Thoracic aorta (tissue), 2 donors: ENCODE data around the gene ZC3H12D. TPM values are rescaled to one million over a fixed set of nuclear protein-coding genes. Genes with fewer than 3 reads are reported as not detected.

ENCODE experiments used
- ATAC-seq: fragments of 150-250 bp; one replicate; pipeline ENCODE4 v1.8.0; 2017; ENCODE audit warnings: low read depth; ENCODE audit not compliant: insufficient number of reproducible peaks, low FRiP score
- DNase-seq: peaks from one replicate; pipeline ENCODE4 v3.0.0-alpha.2; 2020; ENCODE audit warnings: low spot score
- H3K27ac ChIP-seq, 2 donors: fragments of 200-600 bp; sonication (generic); 1 replicate in 1 of 2; 2 replicates in 1 of 2; pipeline ENCODE4 v1.5.1; 2016; ENCODE audit warnings: mild to moderate bottlenecking in 2 of 2, moderate library complexity in 2 of 2
- H3K27me3 ChIP-seq: fragments of 200-600 bp; sonication (generic); replicated peaks from 2 replicates; pipeline ENCODE4 v1.6.0; 2016; ENCODE audit warnings: mild to moderate bottlenecking; ENCODE audit not compliant: insufficient read depth
- H3K36me3 ChIP-seq: fragments of 200-600 bp; sonication (generic); one replicate; pipeline ENCODE4 v1.5.1; 2016
- H3K4me1 ChIP-seq, 2 donors: fragments of 200-600 bp; sonication (generic); 1 replicate in 1 of 2; 2 replicates in 1 of 2; pipeline versions ENCODE4 v1.5.1 to v1.6.0; 2016; ENCODE audit warnings: low read depth in 2 of 2, mild to moderate bottlenecking in 1 of 2; ENCODE audit not compliant: control insufficient read depth in 1 of 2
- H3K4me3 ChIP-seq: fragments of 200-600 bp; sonication (generic); 2 replicates; pipeline ENCODE4 v1.5.1; 2016; ENCODE audit warnings: mild to moderate bottlenecking
- H3K9me3 ChIP-seq: fragments of 200-600 bp; sonication (generic); 2 replicates; pipeline ENCODE4 v1.5.1; 2016
- total RNA-seq, 2 donors: library from RNA; depleted of rRNA; stranded (reverse); fragments of >200 nt; gene quantifications; one replicate each; pipeline versions ENCODE4 v1.1.0 to v1.2.3, GENCODE V29; 2016
- TF ChIP-seq, protein P1 (sequence below): fragments of 200-600 bp; sonication (generic); IDR thresholded peaks from one replicate; pipeline ENCODE4 v1.5.1; 2019; ENCODE audit warnings: antibody characterized with exemption

ZC3H12D gene
- total RNA-seq, 2 donors from 2014 or later, result 1.9 to 3.8 TPM

DNA sequence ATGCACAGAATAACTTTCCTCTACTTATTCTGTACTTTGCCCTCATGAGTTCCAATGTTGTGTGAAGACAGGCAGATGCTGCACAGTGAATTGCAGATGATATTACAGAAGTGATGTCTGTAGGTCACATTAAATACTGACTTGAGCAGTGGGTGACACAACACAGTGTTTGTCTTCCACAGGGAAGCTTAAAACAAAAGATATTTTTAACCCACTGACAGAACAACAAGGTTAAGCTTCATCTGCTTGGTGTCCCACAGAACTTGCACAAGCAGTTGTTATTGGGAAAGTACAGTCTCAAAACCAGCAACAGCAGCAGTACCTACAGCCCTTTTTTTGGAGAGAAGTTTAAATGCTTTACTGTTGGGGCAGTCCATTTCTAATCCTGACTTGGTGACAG lies 74.3 kb downstream of the ZC3H12D start:
- Histone ChIP-seq H3K9me3 (no peaks in the 10 kb centered on the region), H3K36me3 (peaks cover 7% of the 10 kb centered on the region), H3K27ac (no peak overlapping the region), H3K4me1 (no peaks in the 10 kb centered on the region), H3K4me3 (no peak overlapping the region), H3K27me3 (no peaks in the 10 kb centered on the region)
- TF ChIP-seq, protein P1, sequence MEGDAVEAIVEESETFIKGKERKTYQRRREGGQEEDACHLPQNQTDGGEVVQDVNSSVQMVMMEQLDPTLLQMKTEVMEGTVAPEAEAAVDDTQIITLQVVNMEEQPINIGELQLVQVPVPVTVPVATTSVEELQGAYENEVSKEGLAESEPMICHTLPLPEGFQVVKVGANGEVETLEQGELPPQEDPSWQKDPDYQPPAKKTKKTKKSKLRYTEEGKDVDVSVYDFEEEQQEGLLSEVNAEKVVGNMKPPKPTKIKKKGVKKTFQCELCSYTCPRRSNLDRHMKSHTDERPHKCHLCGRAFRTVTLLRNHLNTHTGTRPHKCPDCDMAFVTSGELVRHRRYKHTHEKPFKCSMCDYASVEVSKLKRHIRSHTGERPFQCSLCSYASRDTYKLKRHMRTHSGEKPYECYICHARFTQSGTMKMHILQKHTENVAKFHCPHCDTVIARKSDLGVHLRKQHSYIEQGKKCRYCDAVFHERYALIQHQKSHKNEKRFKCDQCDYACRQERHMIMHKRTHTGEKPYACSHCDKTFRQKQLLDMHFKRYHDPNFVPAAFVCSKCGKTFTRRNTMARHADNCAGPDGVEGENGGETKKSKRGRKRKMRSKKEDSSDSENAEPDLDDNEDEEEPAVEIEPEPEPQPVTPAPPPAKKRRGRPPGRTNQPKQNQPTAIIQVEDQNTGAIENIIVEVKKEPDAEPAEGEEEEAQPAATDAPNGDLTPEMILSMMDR, result no peak
- ATAC-seq, result no peak
- DNase-seq, result no peak

DNA sequence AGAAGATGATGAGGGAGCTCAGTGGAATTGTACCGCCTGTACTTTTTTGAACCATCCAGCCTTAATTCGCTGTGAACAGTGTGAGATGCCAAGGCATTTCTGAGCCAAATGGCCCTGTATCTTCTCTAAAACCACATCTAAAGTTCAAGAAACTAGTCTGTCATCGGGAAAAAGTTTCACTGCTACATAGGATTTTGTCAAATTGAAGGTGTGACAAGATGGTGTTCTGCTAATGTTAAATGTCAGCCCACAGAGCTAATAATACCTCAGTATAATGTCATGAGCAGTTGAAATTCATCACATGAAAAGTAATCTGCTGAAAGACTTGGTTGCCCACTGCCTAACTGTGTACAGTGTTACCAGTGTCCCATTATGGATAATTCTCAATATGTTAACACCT lies 75.2 kb downstream of the ZC3H12D start:
- no peak for DNase-seq
- TF ChIP-seq, protein P1, result no peak
- Histone ChIP-seq H3K4me3 (no peak overlapping the region), H3K27me3 (no peaks in the 10 kb centered on the region), H3K9me3 (no peaks in the 10 kb centered on the region), H3K27ac (no peak overlapping the region), H3K4me1 (no peaks in the 10 kb centered on the region), H3K36me3 (peaks cover 7% of the 10 kb centered on the region)
- ATAC-seq, result no peak

DNA sequence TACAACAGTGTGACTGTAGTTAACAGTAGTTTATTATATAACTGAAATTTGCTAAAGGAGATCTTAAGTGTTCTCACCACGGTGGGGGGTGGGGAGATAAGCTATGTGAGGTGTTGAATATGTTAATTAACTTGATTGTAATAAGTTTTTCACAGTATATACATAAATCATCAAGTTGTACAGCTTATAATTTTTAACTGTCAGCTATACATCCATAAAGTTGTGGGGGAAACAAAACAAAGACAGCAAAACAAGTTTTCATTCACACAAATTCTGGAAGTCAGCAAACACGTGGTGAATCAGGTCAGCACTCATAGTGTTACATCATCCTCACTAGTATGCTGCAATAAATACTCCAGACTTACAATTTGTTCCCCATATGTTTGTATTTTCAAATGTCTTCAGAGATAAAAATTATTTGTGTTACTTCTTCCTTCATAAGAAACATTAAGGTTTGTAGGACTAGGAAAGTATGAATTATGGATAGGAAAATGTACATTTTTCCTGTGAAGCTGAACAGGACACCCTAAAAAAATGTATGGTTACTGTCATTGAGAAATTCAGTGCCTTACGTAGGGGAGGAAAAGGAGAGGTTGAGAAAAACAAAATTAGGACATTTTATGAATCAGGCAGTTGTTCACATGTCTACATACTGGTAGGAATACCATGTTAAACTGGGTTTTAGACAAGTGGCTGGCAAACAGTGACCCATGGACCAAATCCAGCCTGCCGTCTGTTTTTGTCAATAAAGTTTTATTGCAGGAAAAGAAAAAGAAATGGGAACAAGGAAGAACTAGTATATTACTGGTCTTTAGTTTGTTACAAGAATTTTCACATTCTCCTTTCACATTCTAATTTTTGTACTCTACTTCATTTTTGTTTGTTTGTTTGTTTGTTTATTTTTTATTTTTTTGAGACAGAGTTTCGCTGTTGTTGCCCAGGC lies 78.7 kb downstream of the ZC3H12D start:
- ATAC-seq (no peak), DNase-seq (no peak)
- no peaks in the 10 kb centered on the region for H3K27me3 ChIP-seq
- peaks cover 7% of the 10 kb centered on the region for H3K36me3 ChIP-seq
- no peaks in the 10 kb centered on the region for H3K9me3 ChIP-seq
- H3K4me3 ChIP-seq, result no peak overlapping the region
- H3K4me1 ChIP-seq, result no peaks in the 10 kb centered on the region
- TF ChIP-seq, protein P1, result no peak
- no peak overlapping the region for H3K27ac ChIP-seq

GRCh38 chr6:149403534-149403933 lies 81.3 kb downstream of the ZC3H12D start:
- no peak for ATAC-seq
- Histone ChIP-seq H3K27me3 (no peaks in the 10 kb centered on the region), H3K4me3 (no peak overlapping the region), H3K27ac (no peak overlapping the region), H3K4me1 (no peaks in the 10 kb centered on the region), H3K9me3 (no peaks in the 10 kb centered on the region), H3K36me3 (peaks cover 7% of the 10 kb centered on the region)
- TF ChIP-seq, protein P1, result no peak
- no peak for DNase-seq

GRCh38 chr6:149400050-149400449 lies 84.8 kb downstream of the ZC3H12D start, which contains the start of gene SUMO4:
Gene SUMO4 (plus strand): TSS chr6:149400262. CDS start chr6:149400392, 130 bp downstream.
- DNase-seq (no peak), ATAC-seq (no peak)
- H3K4me1 ChIP-seq, result no peaks in the 10 kb centered on the region
- H3K36me3 ChIP-seq, result peaks cover 7% of the 10 kb centered on the region
- no peaks in the 10 kb centered on the region for H3K27me3 ChIP-seq
- H3K9me3 ChIP-seq, result no peaks in the 10 kb centered on the region
- no peak within 1 kb of the TSS for H3K4me3 ChIP-seq
- TF ChIP-seq, protein P1, result no peak
- no peak within 1 kb of the TSS for H3K27ac ChIP-seq
